H9 (cell line): ENCODE measurements around the gene ZNF335. TPM values are rescaled to one million over a fixed set of nuclear protein-coding genes. Genes with fewer than 3 reads are reported as not detected.

Experiments
- DNase-seq: peaks from one replicate; pipeline ENCODE4 v3.0.0-alpha.2; 2017
- H2AFZ ChIP-seq: one replicate; pipeline ENCODE4 v1.6.1; 2013; ENCODE audit warnings: mild to moderate bottlenecking, low read length, control low read depth, moderate library complexity
- H2AK5ac ChIP-seq: 2 replicates; pipeline ENCODE4 v1.6.1; 2013; ENCODE audit warnings: low read length, control low read depth, mixed read lengths; ENCODE audit not compliant: insufficient read length
- H2BK120ac ChIP-seq: one replicate; pipeline ENCODE4 v1.6.1; 2013; ENCODE audit warnings: low read depth, mild to moderate bottlenecking, low read length, control low read depth, inconsistent platforms; ENCODE audit not compliant: poor library complexity, severe bottlenecking
- H2BK12ac ChIP-seq: 2 replicates; pipeline ENCODE4 v1.6.1; 2013; ENCODE audit warnings: low read length, control low read depth, mixed read lengths, low read depth; ENCODE audit not compliant: insufficient read length
- H2BK15ac ChIP-seq: 2 replicates; pipeline ENCODE4 v1.6.1; 2013; ENCODE audit warnings: low read depth, low read length, control low read depth
- H2BK20ac ChIP-seq: one replicate; pipeline ENCODE4 v1.6.1; 2013; ENCODE audit warnings: low read depth, mild to moderate bottlenecking, low read length, control low read depth, inconsistent platforms; ENCODE audit not compliant: poor library complexity, severe bottlenecking
- H2BK5ac ChIP-seq: 2 replicates; pipeline ENCODE4 v1.6.1; 2013; ENCODE audit warnings: low read length, control low read depth, mixed read lengths; ENCODE audit not compliant: insufficient read length
- H3K14ac ChIP-seq: 2 replicates; pipeline ENCODE4 v1.6.1; 2013; ENCODE audit warnings: low read length, control low read depth; ENCODE audit not compliant: insufficient read depth
- H3K18ac ChIP-seq: 2 replicates; pipeline ENCODE4 v1.6.1; 2013; ENCODE audit warnings: low read depth, mild to moderate bottlenecking, mixed read lengths, low read length, control low read depth; ENCODE audit not compliant: insufficient read length
- H3K23ac ChIP-seq: 2 replicates; pipeline ENCODE4 v1.6.1; 2013; ENCODE audit warnings: low read length, control low read depth, mixed read lengths, low read depth; ENCODE audit not compliant: insufficient read length
- H3K23me2 ChIP-seq: 2 replicates; pipeline ENCODE4 v1.6.1; 2013; ENCODE audit warnings: low read depth, mild to moderate bottlenecking, mixed read lengths, low read length, control low read depth; ENCODE audit not compliant: insufficient read length, poor library complexity, severe bottlenecking
- H3K27ac ChIP-seq: 2 replicates; pipeline ENCODE4 v1.5.1; 2013; ENCODE audit warnings: low read length, control low read depth, mixed read lengths, low read depth; ENCODE audit not compliant: insufficient read length
- H3K27me3 ChIP-seq: 2 replicates; pipeline ENCODE4 v1.6.1; 2013; ENCODE audit warnings: low read length, control low read depth, inconsistent platforms; ENCODE audit not compliant: insufficient read depth
- H3K4ac ChIP-seq: 2 replicates; pipeline ENCODE4 v1.6.1; 2013; ENCODE audit warnings: low read depth, mild to moderate bottlenecking, control low read depth, inconsistent platforms, low read length, moderate library complexity
- H3K4me1 ChIP-seq: 2 replicates; pipeline ENCODE4 v1.6.1; 2013; ENCODE audit warnings: low read length, control low read depth, inconsistent platforms; ENCODE audit not compliant: insufficient read depth
- H3K4me2 ChIP-seq: 2 replicates; pipeline ENCODE4 v1.6.1; 2013; ENCODE audit warnings: low read length, control low read depth, mixed read lengths; ENCODE audit not compliant: insufficient read length, insufficient read depth
- H3K56ac ChIP-seq: 2 replicates; pipeline ENCODE4 v1.6.1; 2013; ENCODE audit warnings: low read depth, mild to moderate bottlenecking, mixed read lengths, low read length, control low read depth; ENCODE audit not compliant: insufficient read length
- H3K79me1 ChIP-seq: 2 replicates; pipeline ENCODE4 v1.6.1; 2013; ENCODE audit warnings: low read depth, mild to moderate bottlenecking, moderate library complexity, low read length, control low read depth, inconsistent platforms; ENCODE audit not compliant: insufficient read depth, poor library complexity, severe bottlenecking
- H3K79me2 ChIP-seq: 2 replicates; pipeline ENCODE4 v1.6.1; 2013; ENCODE audit warnings: low read length, control low read depth, inconsistent platforms; ENCODE audit not compliant: insufficient read depth
- H3K9ac ChIP-seq: 2 replicates; pipeline ENCODE4 v1.6.1; 2013; ENCODE audit warnings: low read length, control low read depth, mixed read lengths; ENCODE audit not compliant: insufficient read length; ENCODE audit errors: extremely low read depth
- H3K9me3 ChIP-seq: one replicate; pipeline ENCODE4 v1.6.1; 2013; ENCODE audit warnings: low read depth, low read length, inconsistent platforms; ENCODE audit not compliant: control insufficient read depth
- H3T11ph ChIP-seq: one replicate; pipeline ENCODE4 v1.6.1; 2013; ENCODE audit warnings: mild to moderate bottlenecking, low read length, control low read depth, inconsistent platforms
- H4K20me1 ChIP-seq: one replicate; pipeline ENCODE4 v1.6.1; 2013; ENCODE audit not compliant: control insufficient read depth, insufficient read length, insufficient read depth
- H4K5ac ChIP-seq: 2 replicates; pipeline ENCODE4 v1.6.1; 2013; ENCODE audit warnings: low read depth, mild to moderate bottlenecking, mixed read lengths, low read length, control low read depth; ENCODE audit not compliant: insufficient read length
- H4K8ac ChIP-seq: replicated peaks from 2 replicates; pipeline ENCODE4 v1.6.1; 2013; ENCODE audit warnings: low read length, control low read depth, mixed read lengths, low read depth; ENCODE audit not compliant: insufficient read length
- H4K91ac ChIP-seq: 2 replicates; pipeline ENCODE4 v1.6.1; 2013; ENCODE audit warnings: low read depth, mild to moderate bottlenecking, moderate library complexity, mixed read lengths, low read length, control low read depth; ENCODE audit not compliant: insufficient read length
- H3K27ac Mint-ChIP-seq, 3 experiments: 2 replicates in 2 of 3; 3 replicates in 1 of 3; pipeline ENCODE4 v1.8.0; 2020 to 2021; ENCODE audit warnings: mixed read lengths in 3 of 3, mild to moderate bottlenecking in 1 of 3, moderate library complexity in 1 of 3
- H3K27me3 Mint-ChIP-seq: 2 replicates; pipeline ENCODE4 v1.8.0; 2021; ENCODE audit warnings: low read depth, mild to moderate bottlenecking, moderate library complexity, mixed read lengths
- H3K36me3 Mint-ChIP-seq, 3 experiments: 2 replicates in 2 of 3; 3 replicates in 1 of 3; pipeline ENCODE4 v1.8.0; 2020 to 2021; ENCODE audit warnings: low read depth in 3 of 3, mixed read lengths in 3 of 3; ENCODE audit not compliant: insufficient read depth in 1 of 3
- H3K4me1 Mint-ChIP-seq, 2 experiments: 2 replicates each; pipeline ENCODE4 v1.8.0; 2020; ENCODE audit warnings: mixed read lengths in 2 of 2
- H3K4me3 Mint-ChIP-seq, 2 experiments: 2 replicates in 1 of 2; 3 replicates in 1 of 2; pipeline ENCODE4 v1.8.0; 2020 to 2021; ENCODE audit warnings: mild to moderate bottlenecking in 2 of 2, mixed read lengths in 2 of 2, moderate library complexity in 1 of 2
- H3K9me3 Mint-ChIP-seq, 2 experiments: 2 replicates in 1 of 2; 3 replicates in 1 of 2; pipeline ENCODE4 v1.8.0; 2020; ENCODE audit warnings: mild to moderate bottlenecking in 2 of 2, mixed read lengths in 2 of 2, moderate library complexity in 1 of 2
- CTCF ChIP-seq: fragments of 200-600 bp; sonication (generic); conservative IDR thresholded peaks from 3 replicates; pipeline ENCODE4 v1.8.0; 2021; ENCODE audit warnings: antibody characterized with exemption, mild to moderate bottlenecking
- WGBS: extraction: QIAGEN DNeasy Blood & Tissue Kit; methylation state at CpG from one replicate; pipeline ENCODE4 v1.1.7; 2013; ENCODE audit warnings: missing lambda C conversion rate, low lambda C conversion rate, mixed read lengths; ENCODE audit not compliant: insufficient read length; ENCODE audit errors: extremely low coverage; 5-methylcytosine and 5-hydroxymethylcytosine counted together
- long read RNA-seq: library from polyadenylated mRNA; unstranded; transcript quantifications from one replicate; pipeline ENCODE4 v2.0.0, GENCODE V29; 2020
- total RNA-seq: library from RNA; stranded (reverse); gene quantifications from 2 replicates; pipeline ENCODE4 v1.2.1, GENCODE V29; 2021

The ZNF335 gene
- total RNA-seq: 19.7 and 21.1 TPM in 2 replicates
- long read RNA-seq, full-length matches to known transcripts: 5 of 27 reads
- long read RNA-seq, partial matches to known transcripts: 11 of 27 reads
- long read RNA-seq, other reads (novel, unspliced or antisense): 11 of 27 reads

GRCh38 chr20:45971675-45972499 is at the start of gene ZNF335:
TSS of gene ZNF335 (minus strand) at chr20:45972203. CDS start at chr20:45971410, 793 bp downstream.
- H2BK12ac ChIP-seq: peak within 1 kb of the TSS; percentile 58
- H3K9me3 ChIP-seq: no peaks in the 10 kb centered on the region
- peak within 1 kb of the TSS; percentile 79 for H3K4me2 ChIP-seq
- H3K4me1 ChIP-seq: no peaks in the 10 kb centered on the region
- peak within 1 kb of the TSS; percentile 21 for H3K56ac ChIP-seq
- TF ChIP-seq CTCF: no peak
- peak within 1 kb of the TSS; percentile 72 for H3K27ac ChIP-seq
- H3K23me2 ChIP-seq: peaks cover 8% of the 10 kb centered on the region
- H4K5ac ChIP-seq: peak within 1 kb of the TSS; percentile 94
- peak within 1 kb of the TSS; percentile 92 for H3K9ac ChIP-seq
- H4K91ac ChIP-seq: no peak within 1 kb of the TSS
- no peak within 1 kb of the TSS for H3K23ac ChIP-seq
- no peaks in the 10 kb centered on the region for H3K27me3 ChIP-seq
- peak within 1 kb of the TSS; percentile 87 for H3T11ph ChIP-seq
- Mint-ChIP-seq H3K4me1 (peaks cover 14 to 17% of the 10 kb centered on the region in 2 experiments), H3K27me3 (no peaks in the 10 kb centered on the region; the same call in 1 of the 2 replicates), H3K9me3 (no peaks in the 10 kb centered on the region; a peak in 1 of 5 replicates), H3K27ac (peak within 1 kb of the TSS; percentile 100), H3K4me3 (peak within 1 kb of the TSS; percentile 92 to 95), H3K36me3 (peaks cover 0 to 12% (median 9%) of the 10 kb centered on the region in 3 experiments; a peak in 5 of 7 replicates)
- H2BK15ac ChIP-seq: no peak within 1 kb of the TSS
- H4K20me1 ChIP-seq: no peaks in the 10 kb centered on the region
- no peaks in the 10 kb centered on the region for H3K79me2 ChIP-seq
- peak within 1 kb of the TSS; percentile 72 for H4K8ac ChIP-seq
- H3K18ac ChIP-seq: peak within 1 kb of the TSS; percentile 99
- H3K79me1 ChIP-seq: no peaks in the 10 kb centered on the region
- H2BK120ac ChIP-seq: peak within 1 kb of the TSS; percentile 99
- peak within 1 kb of the TSS; percentile 73 for H2BK5ac ChIP-seq
- no CpG with 5 or more reads among the region's 72 CpGs for WGBS
- peak within 1 kb of the TSS; percentile 76 for H2AFZ ChIP-seq
- DNase-seq: peak; percentile 94
- no peak within 1 kb of the TSS for H2AK5ac ChIP-seq
- H3K4ac ChIP-seq: peak within 1 kb of the TSS; percentile 11; the same call in 1 of the 2 replicates
- H3K14ac ChIP-seq: peak within 1 kb of the TSS; percentile 96
- peak within 1 kb of the TSS; percentile 94 for H2BK20ac ChIP-seq
